ENCODE data around the gene CBY1. TPM values are rescaled to one million over a fixed set of nuclear protein-coding genes. Genes with fewer than 3 reads are reported as not detected.
"Not testable (repeated sequence)": the region's sequence is repeated elsewhere in the genome, so short reads cannot be mapped to it uniquely, and the experiment has no call there.

CBY1 gene
- polyA plus RNA-seq (2012; ENCODE audit: low read depth, missing spikeins): 6.9 TPM

- peak; percentile 92 for FAIRE-seq
- DNase-seq (ENCODE audit: insufficient read length, low spot score): peak; percentile 95
- peak; percentile 15; the same call in 1 of the 2 replicates for TF ChIP-seq TAF1 (IDR thresholded peaks at IDR 0.05; ENCODE audit: low read depth, low read length)
- no peak for TF ChIP-seq POU2F2 (IDR thresholded peaks at IDR 0.05; ENCODE audit: low read depth, low read length)
- TF ChIP-seq POLR2A (IDR thresholded peaks at IDR 0.05; ENCODE audit: low read depth, low read length): peak; percentile 49; the same call in 1 of the 2 replicates
- TF ChIP-seq PAX5 (IDR thresholded peaks at IDR 0.05; ENCODE audit: insufficient read depth, low read length, severe bottlenecking): no peak
- TF ChIP-seq POLR2AphosphoS5 (IDR thresholded peaks at IDR 0.05; ENCODE audit: low read depth, low read length): peak; percentile 50; the same call in 1 of the 2 replicates
Observed at GRCh38 chr22:38656256-38657044, at the start of gene CBY1, which contains the start of gene FAM227A. TSS of gene CBY1 (plus strand) at chr22:38656638. CDS start at chr22:38668055, 11,417 bp downstream. TSS of gene FAM227A (minus strand) at chr22:38656392. CDS start at chr22:38650168, 6,224 bp downstream.

- TF ChIP-seq POU2F2 (IDR thresholded peaks at IDR 0.05; ENCODE audit: low read depth, low read length): no peak
- no peak for TF ChIP-seq PAX5 (IDR thresholded peaks at IDR 0.05; ENCODE audit: insufficient read depth, low read length, severe bottlenecking)
- no peak for TF ChIP-seq SPI1 (IDR thresholded peaks at IDR 0.05; ENCODE audit: low read depth, low read length)
- TF ChIP-seq POLR2AphosphoS5 (IDR thresholded peaks at IDR 0.05; ENCODE audit: low read depth, low read length): no peak
- DNase-seq (ENCODE audit: insufficient read length, low spot score) (no peak), FAIRE-seq (peak; percentile 41)
Observed at GRCh38 chr22:38607680-38608079, 48.8 kb upstream of the CBY1 start.

DNA sequence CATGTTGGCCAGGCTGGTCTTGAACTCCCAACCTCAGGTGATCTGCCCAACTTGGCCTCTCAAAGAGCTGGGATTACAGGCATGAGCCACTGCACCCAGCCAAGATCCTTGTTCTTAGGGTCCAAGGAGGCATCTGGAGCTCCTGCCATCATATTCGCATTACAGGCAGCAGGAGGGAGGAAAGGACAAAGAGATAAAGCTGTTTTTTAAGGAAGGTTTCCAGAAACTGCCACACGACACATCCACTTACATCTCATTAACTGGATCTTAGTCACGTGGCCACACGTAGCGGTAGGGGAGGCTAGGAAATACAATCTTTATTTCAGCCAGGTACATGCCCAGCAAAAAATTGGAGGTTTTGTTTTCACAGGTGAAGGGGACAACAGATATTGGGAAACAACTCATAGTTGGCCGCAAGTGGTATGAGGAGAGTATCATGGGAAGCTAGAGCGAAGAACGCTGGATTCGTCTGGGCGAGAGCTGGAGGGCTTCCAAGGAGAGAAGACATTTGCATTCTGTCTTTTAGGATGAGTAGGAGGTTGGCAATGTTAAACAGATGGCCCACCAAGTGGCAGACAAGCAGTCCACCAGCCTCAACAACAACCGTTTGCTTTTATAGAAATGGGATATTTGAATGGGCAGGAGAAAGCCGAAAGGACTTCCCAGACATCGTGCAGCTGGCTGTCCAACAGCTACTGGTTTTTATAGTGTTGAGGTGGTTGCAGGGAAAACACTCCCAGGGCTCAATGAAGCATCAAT is 47.3 kb upstream of the CBY1 start:
- TF ChIP-seq SPI1 (IDR thresholded peaks at IDR 0.05; ENCODE audit: low read depth, low read length) (no peak), POLR2A (IDR thresholded peaks at IDR 0.05; ENCODE audit: low read depth, low read length) (no peak), PAX5 (IDR thresholded peaks at IDR 0.05; ENCODE audit: insufficient read depth, low read length, severe bottlenecking) (no peak), POLR2AphosphoS5 (IDR thresholded peaks at IDR 0.05; ENCODE audit: low read depth, low read length) (no peak), POU2F2 (IDR thresholded peaks at IDR 0.05; ENCODE audit: low read depth, low read length) (no peak), TAF1 (IDR thresholded peaks at IDR 0.05; ENCODE audit: low read depth, low read length) (no peak)
- no peak for DNase-seq (ENCODE audit: insufficient read length, low spot score)
- FAIRE-seq: no peak

GRCh38 chr22:38610234-38610633 is 46.2 kb upstream of the CBY1 start:
- DNase-seq (ENCODE audit: insufficient read length, low spot score) (no peak), FAIRE-seq (no peak)
- TF ChIP-seq TAF1 (IDR thresholded peaks at IDR 0.05; ENCODE audit: low read depth, low read length) (no peak), POLR2AphosphoS5 (IDR thresholded peaks at IDR 0.05; ENCODE audit: low read depth, low read length) (no peak), POU2F2 (IDR thresholded peaks at IDR 0.05; ENCODE audit: low read depth, low read length) (no peak), POLR2A (IDR thresholded peaks at IDR 0.05; ENCODE audit: low read depth, low read length) (no peak), SPI1 (IDR thresholded peaks at IDR 0.05; ENCODE audit: low read depth, low read length) (no peak), PAX5 (IDR thresholded peaks at IDR 0.05; ENCODE audit: insufficient read depth, low read length, severe bottlenecking) (no peak)

GRCh38 chr22:38611559-38611958 is 44.9 kb upstream of the CBY1 start:
- no peak for TF ChIP-seq POU2F2 (IDR thresholded peaks at IDR 0.05; ENCODE audit: low read depth, low read length)
- no peak for TF ChIP-seq SPI1 (IDR thresholded peaks at IDR 0.05; ENCODE audit: low read depth, low read length)
- no peak for TF ChIP-seq POLR2A (IDR thresholded peaks at IDR 0.05; ENCODE audit: low read depth, low read length)
- TF ChIP-seq POLR2AphosphoS5 (IDR thresholded peaks at IDR 0.05; ENCODE audit: low read depth, low read length): no peak
- no peak for TF ChIP-seq TAF1 (IDR thresholded peaks at IDR 0.05; ENCODE audit: low read depth, low read length)
- no peak for TF ChIP-seq PAX5 (IDR thresholded peaks at IDR 0.05; ENCODE audit: insufficient read depth, low read length, severe bottlenecking)
- DNase-seq (ENCODE audit: insufficient read length, low spot score) (no peak), FAIRE-seq (no peak)

DNA sequence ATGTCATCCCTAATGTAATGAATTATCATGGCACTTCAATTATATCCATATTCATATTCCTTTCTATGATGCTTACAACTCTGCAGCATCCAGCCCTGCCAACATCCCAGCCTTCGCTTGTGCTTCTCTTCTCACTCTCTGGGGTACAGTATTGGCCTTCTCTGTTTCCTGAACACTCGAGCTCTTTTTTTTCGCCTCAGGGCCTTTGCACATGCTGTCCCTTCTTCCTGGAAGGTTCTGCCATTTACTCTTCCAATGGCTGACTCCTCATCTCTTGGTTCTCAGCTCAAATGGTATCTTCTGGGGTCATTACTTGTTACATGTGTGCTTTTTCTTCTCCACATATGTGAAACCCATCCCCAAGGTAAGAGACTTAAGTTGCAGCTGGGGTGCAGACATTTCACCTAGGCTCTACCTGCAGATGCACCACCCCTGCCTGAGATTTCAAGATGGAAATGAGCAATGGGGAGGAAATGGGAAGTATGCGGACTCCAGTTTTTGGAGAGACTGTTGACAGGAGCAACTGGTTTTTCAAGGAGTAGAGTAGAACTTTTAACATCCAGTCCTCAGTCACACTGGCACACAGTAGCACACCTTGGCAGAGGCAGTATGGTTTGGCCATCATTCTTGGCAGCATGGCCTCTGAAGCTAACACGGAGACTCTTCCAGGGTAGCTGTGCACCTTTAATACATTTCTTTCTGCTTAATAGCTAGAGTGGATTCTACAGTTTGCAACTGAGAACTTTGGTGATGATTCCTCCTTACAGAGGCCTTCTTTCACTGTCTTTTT is 44.0 kb upstream of the CBY1 start:
- DNase-seq (ENCODE audit: insufficient read length, low spot score) (no peak), FAIRE-seq (peak; percentile 78)
- no peak for TF ChIP-seq TAF1 (IDR thresholded peaks at IDR 0.05; ENCODE audit: low read depth, low read length)
- TF ChIP-seq PAX5 (IDR thresholded peaks at IDR 0.05; ENCODE audit: insufficient read depth, low read length, severe bottlenecking): no peak
- no peak for TF ChIP-seq POLR2A (IDR thresholded peaks at IDR 0.05; ENCODE audit: low read depth, low read length)
- no peak for TF ChIP-seq POLR2AphosphoS5 (IDR thresholded peaks at IDR 0.05; ENCODE audit: low read depth, low read length)

GRCh38 chr22:38613588-38613987 is 42.9 kb upstream of the CBY1 start:
- no peak for TF ChIP-seq POLR2AphosphoS5 (IDR thresholded peaks at IDR 0.05; ENCODE audit: low read depth, low read length)
- TF ChIP-seq TAF1 (IDR thresholded peaks at IDR 0.05; ENCODE audit: low read depth, low read length): no peak
- peak; percentile 22 for TF ChIP-seq PAX5 (IDR thresholded peaks at IDR 0.05; ENCODE audit: insufficient read depth, low read length, severe bottlenecking)
- TF ChIP-seq POU2F2 (IDR thresholded peaks at IDR 0.05; ENCODE audit: low read depth, low read length): no peak
- peak; percentile 60 for FAIRE-seq
- DNase-seq (ENCODE audit: insufficient read length, low spot score): no peak

GRCh38 chr22:38614332-38615063 is 41.9 kb upstream of the CBY1 start:
- no peak for FAIRE-seq
- TF ChIP-seq PAX5 (IDR thresholded peaks at IDR 0.05; ENCODE audit: insufficient read depth, low read length, severe bottlenecking) (no peak), TAF1 (IDR thresholded peaks at IDR 0.05; ENCODE audit: low read depth, low read length) (no peak), POLR2A (IDR thresholded peaks at IDR 0.05; ENCODE audit: low read depth, low read length) (no peak), POLR2AphosphoS5 (IDR thresholded peaks at IDR 0.05; ENCODE audit: low read depth, low read length) (no peak), POU2F2 (IDR thresholded peaks at IDR 0.05; ENCODE audit: low read depth, low read length) (no peak), SPI1 (IDR thresholded peaks at IDR 0.05; ENCODE audit: low read depth, low read length) (no peak; the same call in 1 of the 2 replicates)

GRCh38 chr22:38615064-38615405 is 41.4 kb upstream of the CBY1 start:
- not testable (repeated sequence) for FAIRE-seq

More at GRCh38 chr22:38614332-38615063, 41.9 kb upstream of the CBY1 start:
- DNase-seq (ENCODE audit: insufficient read length, low spot score): no peak

More at GRCh38 chr22:38615064-38615405, 41.4 kb upstream of the CBY1 start:
- not testable (repeated sequence) for DNase-seq (ENCODE audit: insufficient read length, low spot score)
